SK-N-SH (cell line): Measurements from ENCODE around the gene SERPINA1. TPM values are rescaled to one million over a fixed set of nuclear protein-coding genes. Genes with fewer than 3 reads are reported as not detected.

ENCODE experiments used
- CTCF ChIA-PET: fragments of 300-600, 350-600 bp; formaldehyde crosslinking; extraction: SDS; loops from one replicate; lab custom pipeline; 2021; lab: Yijun Ruan, JAX
- POLR2A ChIA-PET: fragments of 350-600 bp; sonication (Branson Sonifier 250); formaldehyde crosslinking; extraction: SDS; loops from one replicate; lab custom pipeline; 2020; ENCODE audit warnings: antibody characterized with exemption, inconsistent platforms; lab: Yijun Ruan, JAX
- DNase-seq: peaks from one replicate; pipeline ENCODE4 v3.0.0; 2012
- H2AFZ ChIP-seq: fragments of 200-600 bp; sonication (generic); 2 replicates; pipeline ENCODE4 v1.8.1; 2016; ENCODE audit warnings: antibody characterized with exemption, mild to moderate bottlenecking, low read depth
- H3F3A ChIP-seq: fragments of 200-600 bp; sonication (generic); replicated peaks from 2 replicates; pipeline ENCODE3; 2016; ENCODE audit warnings: antibody characterized with exemption, mild to moderate bottlenecking; ENCODE audit not compliant: insufficient read depth
- H3K27ac ChIP-seq, 2 experiments: fragments of 200-500 bp in 1 of 2; fragments of 200-600 bp in 1 of 2; sonication (Bioruptor generic) in 1 of 2; sonication (generic), shearing (Covaris generic) in 1 of 2; 2 replicates each; pipeline versions ENCODE4 v1.5.1 to v1.6.1; 2014 to 2016; ENCODE audit warnings: low read depth in 2 of 2, inconsistent platforms in 1 of 2, low read length in 1 of 2, mild to moderate bottlenecking in 1 of 2, mixed read lengths in 1 of 2
- H3K27me3 ChIP-seq: fragments of 200-600 bp; sonication (generic), shearing (Covaris generic); 2 replicates; pipeline ENCODE4 v1.6.1; 2016; ENCODE audit warnings: mixed run types; ENCODE audit not compliant: insufficient read depth
- H3K36me3 ChIP-seq, 2 experiments: fragments of 200-500 bp in 1 of 2; fragments of 200-600 bp in 1 of 2; sonication (Bioruptor generic) in 1 of 2; sonication (generic) in 1 of 2; replicated peaks in 1 of 2; 2 replicates each; pipeline versions ENCODE3 to v1.5.1; 2014 to 2016; ENCODE audit warnings: low read length in 1 of 2, mild to moderate bottlenecking in 1 of 2; ENCODE audit not compliant: insufficient read depth in 2 of 2, control insufficient read depth in 1 of 2
- H3K4me1 ChIP-seq, 2 experiments: fragments of 200-500 bp in 1 of 2; fragments of 200-600 bp in 1 of 2; sonication (Bioruptor generic) in 1 of 2; sonication (generic), shearing (Covaris generic) in 1 of 2; 2 replicates each; pipeline versions ENCODE4 v1.5.1 to v1.6.1; 2014 to 2016; ENCODE audit warnings: low read depth in 1 of 2, low read length in 1 of 2, mixed run types in 1 of 2; ENCODE audit not compliant: insufficient read depth in 2 of 2, control insufficient read depth in 1 of 2
- H3K4me2 ChIP-seq: fragments of 200-600 bp; sonication (generic), shearing (Covaris generic); 2 replicates; pipeline ENCODE4 v1.6.1; 2017; ENCODE audit warnings: mixed run types
- H3K4me3 ChIP-seq, 2 experiments: fragments of 200-500 bp in 1 of 2; fragments of 200-600 bp in 1 of 2; sonication (Bioruptor generic) in 1 of 2; sonication (generic), shearing (Covaris generic) in 1 of 2; 2 replicates each; pipeline versions ENCODE4 v1.5.1 to v1.8.1; 2014 to 2016; ENCODE audit warnings: low read depth in 2 of 2, inconsistent platforms in 1 of 2, low read length in 1 of 2, mild to moderate bottlenecking in 1 of 2, mixed read lengths in 1 of 2, moderate library complexity in 1 of 2
- H3K79me2 ChIP-seq: fragments of 200-600 bp; sonication (generic); 2 replicates; pipeline ENCODE4 v1.8.1; 2017; ENCODE audit warnings: mild to moderate bottlenecking; ENCODE audit not compliant: insufficient read depth
- H3K9ac ChIP-seq: fragments of 200-600 bp; sonication (generic); 2 replicates; pipeline ENCODE4 v1.6.1; 2017; ENCODE audit warnings: mixed run types
- H3K9me2 ChIP-seq: fragments of 200-600 bp; sonication (generic); 2 replicates; pipeline ENCODE4 v1.6.1; 2017; ENCODE audit warnings: mixed run types
- H3K9me3 ChIP-seq: fragments of 200-600 bp; sonication (generic); 2 replicates; pipeline ENCODE4 v1.6.1; 2017; ENCODE audit warnings: mixed run types, mild to moderate bottlenecking, moderate library complexity
- H4K20me1 ChIP-seq: fragments of 200-600 bp; sonication (generic); 2 replicates; pipeline ENCODE4 v1.6.1; 2017; ENCODE audit warnings: mild to moderate bottlenecking, mixed run types; ENCODE audit not compliant: insufficient read depth
- EZH2phosphoT487 ChIP-seq: fragments of 200-600 bp; sonication (generic); IDR thresholded peaks from 2 replicates; pipeline ENCODE4 v1.6.1; 2017; ENCODE audit warnings: low read depth, mixed run types, mild to moderate bottlenecking, antibody characterized with exemption, moderate library complexity, borderline replicate concordance
- FOSL2 ChIP-seq: IDR thresholded peaks from 2 replicates; pipeline ENCODE4 v1.4.0; 2012; ENCODE audit warnings: low read depth, mild to moderate bottlenecking, moderate library complexity, borderline replicate concordance
- FOXJ3 ChIP-seq: sonication (generic); formaldehyde crosslinking; IDR thresholded peaks from 2 replicates; pipeline ENCODE4 v1.5.1; 2020; ENCODE audit warnings: mild to moderate bottlenecking, missing genetic modification reagents
- FOXM1 ChIP-seq: IDR thresholded peaks from 2 replicates; pipeline ENCODE4 v1.4.0; 2012; ENCODE audit warnings: low read depth, mild to moderate bottlenecking
- GABPA ChIP-seq: IDR thresholded peaks from 2 replicates; pipeline ENCODE4 v1.4.0; 2012; ENCODE audit warnings: low read depth, mild to moderate bottlenecking
- GATA2 ChIP-seq: sonication (generic); formaldehyde crosslinking; IDR thresholded peaks from 2 replicates; pipeline ENCODE4 v1.5.0; 2020; ENCODE audit warnings: mild to moderate bottlenecking, missing genetic modification reagents
- MXI1 ChIP-seq: IDR thresholded peaks from 2 replicates; pipeline ENCODE4 v1.6.1; 2012; ENCODE audit warnings: mild to moderate bottlenecking, low read depth, low read length, improper control_type of control experiment
- NRF1 ChIP-seq: IDR thresholded peaks from 2 replicates; pipeline ENCODE4 v1.6.1; 2012; ENCODE audit warnings: low read depth, mild to moderate bottlenecking, low read length
- POLR2AphosphoS5 ChIP-seq: IDR thresholded peaks from 2 replicates; pipeline ENCODE4 v1.6.1; 2012; ENCODE audit warnings: low read depth, low read length
- RAD21 ChIP-seq: IDR thresholded peaks from 2 replicates; pipeline ENCODE4 v1.6.1; 2012; ENCODE audit warnings: mild to moderate bottlenecking, low read length
- RCOR1 ChIP-seq: fragments of 150-350 bp; IDR thresholded peaks from 2 replicates; pipeline ENCODE4 v1.6.1; 2017; ENCODE audit warnings: antibody characterized with exemption, low read length
- RXRA ChIP-seq: IDR thresholded peaks from 2 replicates; pipeline ENCODE4 v1.4.0; 2012; ENCODE audit warnings: low read depth, mild to moderate bottlenecking, borderline replicate concordance
- SIN3A ChIP-seq: IDR thresholded peaks from 2 replicates; pipeline ENCODE4 v1.6.1; 2012; ENCODE audit warnings: low read depth, mild to moderate bottlenecking, low read length, moderate library complexity, borderline replicate concordance
- TCF12 ChIP-seq: IDR thresholded peaks from 2 replicates; pipeline ENCODE4 v1.4.0; 2012
- TEAD4 ChIP-seq: IDR thresholded peaks from 2 replicates; pipeline ENCODE4 v1.4.0; 2012; ENCODE audit warnings: mild to moderate bottlenecking, borderline replicate concordance; ENCODE audit not compliant: insufficient read depth
- polyA plus RNA-seq, 3 experiments: library from polyadenylated mRNA; depleted of rRNA; stranded (reverse); fragments of >200 nt; gene quantifications; 2 replicates each; pipeline ENCODE4 v1.2.3, GENCODE V29; 2012
- TF ChIP-seq, protein P1 (sequence below): fragments of 150-350 bp; IDR thresholded peaks from 2 replicates; pipeline ENCODE4 v1.6.1; 2017; ENCODE audit warnings: antibody characterized with exemption, low read length, low read depth, borderline replicate concordance
- TF ChIP-seq, protein P2 (sequence below): IDR thresholded peaks from 2 replicates; pipeline ENCODE4 v1.4.0; 2012; ENCODE audit warnings: low read depth, borderline replicate concordance
- TF ChIP-seq, protein P3 (sequence below): IDR thresholded peaks from 2 replicates; pipeline ENCODE4; 2012
- TF ChIP-seq, protein P4 (sequence below): fragments of 200-600 bp; sonication (generic); IDR thresholded peaks from 2 replicates; pipeline ENCODE4 v1.6.1; 2017; ENCODE audit warnings: antibody characterized with exemption, mild to moderate bottlenecking, moderate library complexity
- TF ChIP-seq, protein P5 (sequence below): IDR thresholded peaks from 2 replicates; pipeline ENCODE4 v1.4.0; 2012; ENCODE audit warnings: low read depth, borderline replicate concordance

SERPINA1 gene
- polyA plus RNA-seq, 1 of the 3 experiments (the other 2 are of a cell fraction), result 11.3 TPM

DNA sequence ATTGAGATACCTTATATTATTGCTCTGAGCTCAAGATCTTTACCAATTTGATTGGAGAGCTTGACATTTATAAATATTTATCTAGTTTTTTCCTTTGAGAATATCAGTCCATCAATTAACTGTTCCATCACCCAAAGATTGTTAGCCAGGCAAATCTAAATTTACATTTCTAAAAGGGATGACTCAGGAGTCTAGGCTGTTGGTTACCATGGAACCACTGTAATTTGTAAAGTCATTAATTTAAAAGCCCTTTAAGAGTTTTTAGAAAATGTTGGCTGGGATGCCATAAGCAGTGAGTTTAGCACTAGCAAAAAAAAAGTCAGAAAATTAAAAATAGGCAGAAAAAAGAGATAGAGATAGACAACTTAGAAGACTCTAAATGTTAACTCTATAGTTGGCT, 19.5 kb upstream of the SERPINA1 start:
- Histone ChIP-seq H3K79me2 (no peaks in the 10 kb centered on the region), H3K36me3 (no peaks in the 10 kb centered on the region), H2AFZ (no peak overlapping the region), H3K27ac (no peak overlapping the region), H3F3A (no peaks in the 10 kb centered on the region), H4K20me1 (no peaks in the 10 kb centered on the region), H3K4me3 (no peak overlapping the region), H3K4me1 (no peaks in the 10 kb centered on the region), H3K27me3 (no peaks in the 10 kb centered on the region), H3K9me2 (no peaks in the 10 kb centered on the region), H3K4me2 (no peak overlapping the region), H3K9me3 (no peaks in the 10 kb centered on the region; the same call in 1 of the 2 replicates), H3K9ac (no peak overlapping the region)
- no peak for DNase-seq
- CTCF ChIA-PET, result interaction anchor here (1.5 kb wide), 1 partner anchor 15 kb away, joined by 10 read pairs; no protein-coding TSS in a partner anchor
- POLR2A ChIA-PET, result interaction anchor here (0.6 kb wide), 1 partner anchor 41 kb away, joined by 3 read pairs; the partner anchor contains the start of gene SERPINA2
- TF ChIP-seq MXI1 (no peak), POLR2AphosphoS5 (no peak), RCOR1 (no peak), SIN3A (no peak)
- TF ChIP-seq, protein P1, sequence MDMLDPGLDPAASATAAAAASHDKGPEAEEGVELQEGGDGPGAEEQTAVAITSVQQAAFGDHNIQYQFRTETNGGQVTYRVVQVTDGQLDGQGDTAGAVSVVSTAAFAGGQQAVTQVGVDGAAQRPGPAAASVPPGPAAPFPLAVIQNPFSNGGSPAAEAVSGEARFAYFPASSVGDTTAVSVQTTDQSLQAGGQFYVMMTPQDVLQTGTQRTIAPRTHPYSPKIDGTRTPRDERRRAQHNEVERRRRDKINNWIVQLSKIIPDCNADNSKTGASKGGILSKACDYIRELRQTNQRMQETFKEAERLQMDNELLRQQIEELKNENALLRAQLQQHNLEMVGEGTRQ, result no peak
- TF ChIP-seq, protein P2, sequence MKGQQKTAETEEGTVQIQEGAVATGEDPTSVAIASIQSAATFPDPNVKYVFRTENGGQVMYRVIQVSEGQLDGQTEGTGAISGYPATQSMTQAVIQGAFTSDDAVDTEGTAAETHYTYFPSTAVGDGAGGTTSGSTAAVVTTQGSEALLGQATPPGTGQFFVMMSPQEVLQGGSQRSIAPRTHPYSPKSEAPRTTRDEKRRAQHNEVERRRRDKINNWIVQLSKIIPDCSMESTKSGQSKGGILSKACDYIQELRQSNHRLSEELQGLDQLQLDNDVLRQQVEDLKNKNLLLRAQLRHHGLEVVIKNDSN, result no peak
- TF ChIP-seq, protein P3, sequence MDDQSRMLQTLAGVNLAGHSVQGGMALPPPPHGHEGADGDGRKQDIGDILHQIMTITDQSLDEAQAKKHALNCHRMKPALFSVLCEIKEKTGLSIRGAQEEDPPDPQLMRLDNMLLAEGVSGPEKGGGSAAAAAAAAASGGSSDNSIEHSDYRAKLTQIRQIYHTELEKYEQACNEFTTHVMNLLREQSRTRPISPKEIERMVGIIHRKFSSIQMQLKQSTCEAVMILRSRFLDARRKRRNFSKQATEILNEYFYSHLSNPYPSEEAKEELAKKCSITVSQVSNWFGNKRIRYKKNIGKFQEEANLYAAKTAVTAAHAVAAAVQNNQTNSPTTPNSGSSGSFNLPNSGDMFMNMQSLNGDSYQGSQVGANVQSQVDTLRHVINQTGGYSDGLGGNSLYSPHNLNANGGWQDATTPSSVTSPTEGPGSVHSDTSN, result no peak
- TF ChIP-seq, protein P4, sequence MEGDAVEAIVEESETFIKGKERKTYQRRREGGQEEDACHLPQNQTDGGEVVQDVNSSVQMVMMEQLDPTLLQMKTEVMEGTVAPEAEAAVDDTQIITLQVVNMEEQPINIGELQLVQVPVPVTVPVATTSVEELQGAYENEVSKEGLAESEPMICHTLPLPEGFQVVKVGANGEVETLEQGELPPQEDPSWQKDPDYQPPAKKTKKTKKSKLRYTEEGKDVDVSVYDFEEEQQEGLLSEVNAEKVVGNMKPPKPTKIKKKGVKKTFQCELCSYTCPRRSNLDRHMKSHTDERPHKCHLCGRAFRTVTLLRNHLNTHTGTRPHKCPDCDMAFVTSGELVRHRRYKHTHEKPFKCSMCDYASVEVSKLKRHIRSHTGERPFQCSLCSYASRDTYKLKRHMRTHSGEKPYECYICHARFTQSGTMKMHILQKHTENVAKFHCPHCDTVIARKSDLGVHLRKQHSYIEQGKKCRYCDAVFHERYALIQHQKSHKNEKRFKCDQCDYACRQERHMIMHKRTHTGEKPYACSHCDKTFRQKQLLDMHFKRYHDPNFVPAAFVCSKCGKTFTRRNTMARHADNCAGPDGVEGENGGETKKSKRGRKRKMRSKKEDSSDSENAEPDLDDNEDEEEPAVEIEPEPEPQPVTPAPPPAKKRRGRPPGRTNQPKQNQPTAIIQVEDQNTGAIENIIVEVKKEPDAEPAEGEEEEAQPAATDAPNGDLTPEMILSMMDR, result no peak

DNA sequence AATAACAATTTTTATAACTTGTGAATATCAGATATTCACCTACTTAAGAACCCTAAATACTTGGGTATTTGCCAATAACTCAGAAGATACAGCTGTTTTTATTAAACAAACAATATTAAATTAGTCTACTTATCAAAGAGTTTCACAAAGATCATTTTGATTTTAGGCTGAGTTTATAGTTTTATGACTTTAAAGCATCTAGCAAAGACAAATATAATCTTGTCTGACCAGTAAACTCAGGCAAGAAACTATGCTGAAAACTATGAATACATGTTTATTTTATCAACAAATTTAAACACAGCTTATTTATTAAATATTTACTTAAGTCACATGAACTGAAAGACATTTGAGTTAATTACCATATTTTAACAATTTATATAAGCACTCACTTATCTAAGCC, 18.5 kb upstream of the SERPINA1 start:
- no peak overlapping the region for H2AFZ ChIP-seq
- no peak overlapping the region for H3K27ac ChIP-seq
- CTCF ChIA-PET, result interaction anchor here (0.6 to 1.5 kb wide), 2 partner anchors 16 to 81 kb away, joined by 3 to 10 read pairs; no protein-coding TSS in a partner anchor
- no peaks in the 10 kb centered on the region; the same call in 1 of the 2 replicates for H3K9me3 ChIP-seq
- H3K9ac ChIP-seq, result no peak overlapping the region
- H3K4me3 ChIP-seq, result no peak overlapping the region
- no peak for TF ChIP-seq GABPA
- no peak for TF ChIP-seq EZH2phosphoT487
- no peak for TF ChIP-seq FOSL2
- no peak for TF ChIP-seq RXRA
- no peak for TF ChIP-seq FOXM1
- no peak for TF ChIP-seq GATA2 (CRISPR knock-in tag)
- no peak for TF ChIP-seq FOXJ3 (CRISPR knock-in tag)
- TF ChIP-seq RAD21, result no peak
- TF ChIP-seq, protein P5, sequence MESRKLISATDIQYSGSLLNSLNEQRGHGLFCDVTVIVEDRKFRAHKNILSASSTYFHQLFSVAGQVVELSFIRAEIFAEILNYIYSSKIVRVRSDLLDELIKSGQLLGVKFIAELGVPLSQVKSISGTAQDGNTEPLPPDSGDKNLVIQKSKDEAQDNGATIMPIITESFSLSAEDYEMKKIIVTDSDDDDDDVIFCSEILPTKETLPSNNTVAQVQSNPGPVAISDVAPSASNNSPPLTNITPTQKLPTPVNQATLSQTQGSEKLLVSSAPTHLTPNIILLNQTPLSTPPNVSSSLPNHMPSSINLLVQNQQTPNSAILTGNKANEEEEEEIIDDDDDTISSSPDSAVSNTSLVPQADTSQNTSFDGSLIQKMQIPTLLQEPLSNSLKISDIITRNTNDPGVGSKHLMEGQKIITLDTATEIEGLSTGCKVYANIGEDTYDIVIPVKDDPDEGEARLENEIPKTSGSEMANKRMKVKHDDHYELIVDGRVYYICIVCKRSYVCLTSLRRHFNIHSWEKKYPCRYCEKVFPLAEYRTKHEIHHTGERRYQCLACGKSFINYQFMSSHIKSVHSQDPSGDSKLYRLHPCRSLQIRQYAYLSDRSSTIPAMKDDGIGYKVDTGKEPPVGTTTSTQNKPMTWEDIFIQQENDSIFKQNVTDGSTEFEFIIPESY, result no peak
- no peak for TF ChIP-seq TCF12
- TF ChIP-seq NRF1, result no peak
- no peak for TF ChIP-seq MXI1
- TF ChIP-seq TEAD4, result no peak
- TF ChIP-seq POLR2AphosphoS5, result no peak
- DNase-seq, result no peak
- H3K79me2 ChIP-seq, result no peaks in the 10 kb centered on the region
- no peaks in the 10 kb centered on the region for H3K27me3 ChIP-seq
- no peak overlapping the region for H3K4me2 ChIP-seq
- no peaks in the 10 kb centered on the region for H4K20me1 ChIP-seq
- no peaks in the 10 kb centered on the region for H3K36me3 ChIP-seq
- no peaks in the 10 kb centered on the region for H3K9me2 ChIP-seq
- no peaks in the 10 kb centered on the region for H3K4me1 ChIP-seq
- POLR2A ChIA-PET, result no interaction called here
- no peaks in the 10 kb centered on the region for H3F3A ChIP-seq
